HCT116 (cell line): Measurements from ENCODE around the gene CERS4. TPM values are rescaled to one million over a fixed set of nuclear protein-coding genes. Genes with fewer than 3 reads are reported as not detected.

Source experiments
- ATAC-seq: fragments of 200-7000 bp; cut with Tn5 transposase; 2 replicates; pipeline ENCODE4 v1.9.1; 2020; ENCODE audit warnings: mild to moderate bottlenecking, moderate library complexity
- BruUV-seq: library from RNA; stranded (reverse); fragments of 400-500 nt; replicated peaks from 2 replicates; lab custom pipeline; 2021; lab: Mats Ljungman, UMichigan
- CTCF ChIA-PET: fragments of 300-600 bp; sonication (Branson Sonifier 250); formaldehyde crosslinking; loops from one replicate; lab custom pipeline; 2021; ENCODE audit warnings: antibody characterized with exemption; lab: Charles Lee
- POLR2A ChIA-PET: fragments of 300-600, 350-600 bp; sonication (Branson Sonifier 250); formaldehyde crosslinking; loops from one replicate; lab custom pipeline; 2021; ENCODE audit warnings: antibody characterized with exemption; lab: Charles Lee
- RAD21 ChIA-PET, 2 experiments: fragments of 300-600 bp; sonication (Branson Sonifier 250); formaldehyde crosslinking; loops; one replicate each; lab custom pipeline; 2023; ENCODE audit warnings: low total read pairs in 2 of 2; ENCODE audit not compliant: uncharacterized antibody in 2 of 2, unreplicated experiment in 2 of 2, low non-redundant PET in 1 of 2; lab: Charles Lee
- DNase-seq: peaks from one replicate; pipeline ENCODE4 v3.0.0-alpha.2; 2010; ENCODE audit warnings: low read depth, low spot score
- H2AFZ ChIP-seq: fragments of 200-600 bp; shearing (Covaris generic), sonication (generic); 2 replicates; pipeline ENCODE4 v1.6.1; 2017; ENCODE audit warnings: low read depth, mixed run types, mixed read lengths, antibody characterized with exemption, low read length; ENCODE audit not compliant: poor library complexity, severe bottlenecking
- H3K27ac ChIP-seq: 2 replicates; pipeline ENCODE4 v1.5.1; 2012; ENCODE audit warnings: low read depth, low read length
- H3K27me3 ChIP-seq: fragments of 200-600 bp; sonication (generic); 2 replicates; pipeline ENCODE4 v1.6.1; 2016; ENCODE audit warnings: mixed run types, low read length, mixed read lengths; ENCODE audit not compliant: insufficient read depth
- H3K36me3 ChIP-seq, 2 experiments: fragments of 200-500 bp in 1 of 2; fragments of 200-600 bp in 1 of 2; sonication (Bioruptor generic) in 1 of 2; sonication (generic) in 1 of 2; 2 replicates each; pipeline versions ENCODE4 v1.5.1 to v1.6.1; 2014 to 2016; ENCODE audit warnings: low read length in 2 of 2, inconsistent platforms in 1 of 2, mixed read lengths in 1 of 2, mixed run types in 1 of 2; ENCODE audit not compliant: insufficient read depth in 2 of 2, control insufficient read depth in 1 of 2
- H3K4me1 ChIP-seq, 2 experiments: fragments of 200-600 bp in 1 of 2; sonication (generic) in 1 of 2; 2 replicates each; pipeline versions ENCODE4 v1.5.1 to v1.6.1; 2012 to 2017; ENCODE audit warnings: low read length in 2 of 2, inconsistent platforms in 1 of 2, mild to moderate bottlenecking in 1 of 2, mixed read lengths in 1 of 2, mixed run types in 1 of 2, moderate library complexity in 1 of 2; ENCODE audit not compliant: insufficient read depth in 2 of 2, control insufficient read depth in 1 of 2
- H3K4me2 ChIP-seq: fragments of 200-600 bp; sonication (generic); 2 replicates; pipeline ENCODE4 v1.6.1; 2017; ENCODE audit warnings: mixed run types, low read length, mixed read lengths
- H3K4me3 ChIP-seq, 2 experiments: fragments of 200-600 bp in 1 of 2; sonication (generic) in 1 of 2; replicated peaks in 1 of 2; 2 replicates each; pipeline ENCODE4 v1.5.1; 2011 to 2016; ENCODE audit warnings: low read length in 2 of 2, control low read depth in 1 of 2, low read depth in 1 of 2, mild to moderate bottlenecking in 1 of 2, mixed read lengths in 1 of 2, mixed run types in 1 of 2
- H3K79me2 ChIP-seq: fragments of 200-600 bp; sonication (generic); 2 replicates; pipeline ENCODE4 v1.6.1; 2017; ENCODE audit warnings: mild to moderate bottlenecking, mixed run types, low read length, moderate library complexity, mixed read lengths; ENCODE audit not compliant: insufficient read depth
- H3K9ac ChIP-seq: fragments of 200-600 bp; sonication (generic); 2 replicates; pipeline ENCODE4 v1.6.1; 2016; ENCODE audit warnings: low read length, mixed read lengths
- H3K9me2 ChIP-seq: fragments of 200-600 bp; sonication (generic), shearing (Covaris generic); 2 replicates; pipeline ENCODE4 v1.6.1; 2017; ENCODE audit warnings: mixed run types, mild to moderate bottlenecking, moderate library complexity; ENCODE audit not compliant: insufficient read depth
- H3K9me3 ChIP-seq, 2 experiments: fragments of 200-500 bp in 1 of 2; fragments of 200-600 bp in 1 of 2; sonication (Bioruptor generic) in 1 of 2; sonication (generic) in 1 of 2; 2 replicates each; pipeline ENCODE4 v1.6.1; 2014 to 2017; ENCODE audit warnings: low read length in 2 of 2, mixed read lengths in 2 of 2, inconsistent platforms in 1 of 2, low read depth in 1 of 2, mild to moderate bottlenecking in 1 of 2, mixed run types in 1 of 2, moderate library complexity in 1 of 2; ENCODE audit not compliant: control insufficient read depth in 1 of 2, insufficient read depth in 1 of 2
- H4K20me1 ChIP-seq: fragments of 200-600 bp; sonication (generic), shearing (Covaris generic); 2 replicates; pipeline ENCODE4 v1.6.1; 2017; ENCODE audit warnings: mixed run types, mild to moderate bottlenecking, moderate library complexity; ENCODE audit not compliant: insufficient read depth
- EGR1 ChIP-seq: IDR thresholded peaks from 2 replicates; pipeline ENCODE4 v1.6.1; 2012; ENCODE audit warnings: low read depth
- ELF1 ChIP-seq: IDR thresholded peaks from 2 replicates; pipeline ENCODE4 v1.6.1; 2012; ENCODE audit warnings: low read depth, borderline replicate concordance
- EZH2 ChIP-seq: fragments of 200-600 bp; sonication (generic); IDR thresholded peaks from 2 replicates; pipeline ENCODE4 v1.6.1; 2017; ENCODE audit warnings: antibody characterized with exemption, mixed run types
- EZH2phosphoT487 ChIP-seq: fragments of 200-600 bp; IDR thresholded peaks from 2 replicates; pipeline ENCODE4 v1.6.1; 2018; ENCODE audit warnings: antibody characterized with exemption, borderline replicate concordance
- FOSL1 ChIP-seq: IDR thresholded peaks from 2 replicates; pipeline ENCODE4 v1.6.1; 2012; ENCODE audit warnings: low read depth
- JUND ChIP-seq: IDR thresholded peaks from 2 replicates; pipeline ENCODE4 v1.6.1; 2012
- MAX ChIP-seq: IDR thresholded peaks from 2 replicates; pipeline ENCODE4 v1.6.1; 2012
- POLR2AphosphoS5 ChIP-seq: IDR thresholded peaks from 2 replicates; pipeline ENCODE4 v1.6.1; 2011; ENCODE audit warnings: mild to moderate bottlenecking, low read depth, low read length, moderate library complexity
- SRF ChIP-seq: IDR thresholded peaks from 2 replicates; pipeline ENCODE4 v1.6.1; 2012; ENCODE audit warnings: low read depth
- TCF7L2 ChIP-seq: IDR thresholded peaks from 2 replicates; pipeline ENCODE4 v1.7.0; 2011; ENCODE audit warnings: borderline replicate concordance, inconsistent platforms; ENCODE audit not compliant: insufficient read depth, insufficient read length; ENCODE audit errors: extremely low read depth
- YY1 ChIP-seq: IDR thresholded peaks from 2 replicates; pipeline ENCODE4 v1.6.1; 2011; ENCODE audit warnings: low read length, low read depth, moderate library complexity, mild to moderate bottlenecking; ENCODE audit not compliant: insufficient replicate concordance; ENCODE audit errors: extremely low read depth
- ZBTB33 ChIP-seq: IDR thresholded peaks from 2 replicates; pipeline ENCODE4 v1.6.1; 2011; ENCODE audit warnings: mild to moderate bottlenecking, low read length, moderate library complexity; ENCODE audit not compliant: insufficient replicate concordance; ENCODE audit errors: extremely low read depth
- ZNF274 ChIP-seq: fragments of 200-500 bp; sonication (Bioruptor generic); IDR thresholded peaks from 2 replicates; pipeline ENCODE4 v1.6.1; 2014; ENCODE audit warnings: mild to moderate bottlenecking, low read depth, low read length, inconsistent platforms
- intact Hi-C: fragments of 100-400 bp; cut with micrococcal nuclease; formaldehyde crosslinking; loops from 2 replicates; pipeline ENCODE4 v1.10.0; 2022
- total RNA-seq: library from RNA; stranded (reverse); gene quantifications from one replicate; pipeline ENCODE4 v1.2.1, GENCODE V29; 2021; ENCODE audit not compliant: unreplicated experiment
- TF ChIP-seq, protein P1 (sequence below): IDR thresholded peaks from 2 replicates; pipeline ENCODE4 v1.6.1; 2012

Gene CERS4
- total RNA-seq, 1 experiment from 2014 or later: 26.0 TPM

- no peak for TF ChIP-seq TCF7L2
- TF ChIP-seq EZH2: no peak
- no peak for TF ChIP-seq EGR1
- TF ChIP-seq FOSL1: no peak
- no peak for TF ChIP-seq SRF
- TF ChIP-seq, protein P1, sequence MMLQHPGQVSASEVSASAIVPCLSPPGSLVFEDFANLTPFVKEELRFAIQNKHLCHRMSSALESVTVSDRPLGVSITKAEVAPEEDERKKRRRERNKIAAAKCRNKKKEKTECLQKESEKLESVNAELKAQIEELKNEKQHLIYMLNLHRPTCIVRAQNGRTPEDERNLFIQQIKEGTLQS: no peak
Observed at GRCh38 chr19:8174706-8175105, 34.5 kb upstream of the CERS4 start (continued).

DNA sequence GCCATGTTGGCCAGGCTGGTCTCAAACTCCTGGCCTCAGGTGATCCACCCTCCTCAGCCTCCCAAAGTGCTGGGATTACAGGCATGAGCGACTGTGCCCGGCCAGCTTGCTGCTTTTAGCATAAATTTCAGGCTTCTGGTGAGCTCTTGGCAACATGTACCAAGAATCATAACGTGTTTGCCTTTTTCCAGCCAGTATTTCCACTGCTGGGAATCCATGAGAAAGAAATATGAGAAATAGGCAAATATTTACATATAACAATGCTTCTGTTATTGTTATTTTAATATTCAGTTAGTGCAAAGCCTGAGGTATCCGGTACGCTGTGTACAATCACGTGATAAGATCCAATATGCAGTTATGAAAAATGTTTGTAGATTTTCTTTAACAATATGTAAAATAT, 29.2 kb upstream of the CERS4 start:
- POLR2A ChIA-PET: no interaction called here
- H3K4me3 ChIP-seq: no peak overlapping the region
- no peaks in the 10 kb centered on the region for H3K27me3 ChIP-seq
- RAD21 ChIA-PET: no interaction called here
- no TSS peak for BruUV-seq
- DNase-seq: no peak
- no peaks in the 10 kb centered on the region for H3K36me3 ChIP-seq
- no peaks in the 10 kb centered on the region for H3K4me1 ChIP-seq
- H3K4me2 ChIP-seq: no peak overlapping the region
- no peak overlapping the region for H3K27ac ChIP-seq
- no peak overlapping the region for H2AFZ ChIP-seq
- no peaks in the 10 kb centered on the region for H3K9me3 ChIP-seq
- H3K9ac ChIP-seq: no peak overlapping the region
- TF ChIP-seq POLR2AphosphoS5 (no peak), YY1 (no peak), ZBTB33 (no peak), EZH2phosphoT487 (no peak), ZNF274 (no peak), MAX (no peak), TCF7L2 (no peak), JUND (no peak), ELF1 (no peak), EZH2 (no peak), FOSL1 (no peak), EGR1 (no peak)
- TF ChIP-seq, protein P1: no peak
- no peaks in the 10 kb centered on the region for H3K79me2 ChIP-seq
- H3K9me2 ChIP-seq: no peaks in the 10 kb centered on the region
- ATAC-seq: no peak
- no peaks in the 10 kb centered on the region for H4K20me1 ChIP-seq
- CTCF ChIA-PET: no interaction called here
- intact Hi-C loops: no loop called here
